GM18526 (cell line): ENCODE results near the gene TBC1D10A.

Experiments used
- POLR2A ChIP-seq: IDR thresholded peaks from 3 replicates; pipeline ENCODE4 v1.6.1; 2011; ENCODE audit not compliant: insufficient read length; ENCODE audit errors: extremely low read depth

TBC1D10A gene

DNA sequence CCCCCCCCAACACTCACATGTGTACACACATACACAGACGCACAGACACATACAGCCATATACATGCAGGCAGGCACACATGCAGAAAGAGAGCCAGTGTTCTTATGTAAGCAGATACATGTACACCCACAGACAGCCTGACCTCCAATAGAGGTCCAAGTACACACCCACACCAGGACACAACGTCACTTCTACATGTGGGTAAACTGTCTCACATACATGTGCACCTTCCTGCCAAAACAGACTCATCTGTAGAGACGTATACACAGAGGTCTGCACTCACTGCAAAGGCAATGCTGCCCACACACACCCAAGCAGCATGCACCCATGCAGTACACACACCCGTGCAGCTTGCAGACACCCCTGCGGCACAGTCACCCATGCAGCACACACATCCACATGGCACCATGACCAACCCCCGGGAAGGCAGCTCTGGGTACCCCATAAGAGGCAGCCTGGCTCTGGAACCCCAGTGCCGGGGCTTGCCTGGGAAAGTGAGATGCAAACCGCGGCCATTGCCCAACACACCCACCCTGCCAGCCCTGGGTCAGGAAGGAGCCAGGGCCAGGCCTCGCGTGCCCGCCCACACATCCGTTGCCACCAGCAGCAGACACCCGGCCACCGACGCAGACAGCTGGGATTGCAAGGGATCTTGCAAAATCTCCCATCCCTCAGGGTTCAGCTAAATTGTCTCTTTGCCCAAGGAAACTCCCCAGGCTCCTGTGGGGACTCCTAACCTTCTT is 47.5 kb downstream of the TBC1D10A start:
- no peak for TF ChIP-seq POLR2A

DNA sequence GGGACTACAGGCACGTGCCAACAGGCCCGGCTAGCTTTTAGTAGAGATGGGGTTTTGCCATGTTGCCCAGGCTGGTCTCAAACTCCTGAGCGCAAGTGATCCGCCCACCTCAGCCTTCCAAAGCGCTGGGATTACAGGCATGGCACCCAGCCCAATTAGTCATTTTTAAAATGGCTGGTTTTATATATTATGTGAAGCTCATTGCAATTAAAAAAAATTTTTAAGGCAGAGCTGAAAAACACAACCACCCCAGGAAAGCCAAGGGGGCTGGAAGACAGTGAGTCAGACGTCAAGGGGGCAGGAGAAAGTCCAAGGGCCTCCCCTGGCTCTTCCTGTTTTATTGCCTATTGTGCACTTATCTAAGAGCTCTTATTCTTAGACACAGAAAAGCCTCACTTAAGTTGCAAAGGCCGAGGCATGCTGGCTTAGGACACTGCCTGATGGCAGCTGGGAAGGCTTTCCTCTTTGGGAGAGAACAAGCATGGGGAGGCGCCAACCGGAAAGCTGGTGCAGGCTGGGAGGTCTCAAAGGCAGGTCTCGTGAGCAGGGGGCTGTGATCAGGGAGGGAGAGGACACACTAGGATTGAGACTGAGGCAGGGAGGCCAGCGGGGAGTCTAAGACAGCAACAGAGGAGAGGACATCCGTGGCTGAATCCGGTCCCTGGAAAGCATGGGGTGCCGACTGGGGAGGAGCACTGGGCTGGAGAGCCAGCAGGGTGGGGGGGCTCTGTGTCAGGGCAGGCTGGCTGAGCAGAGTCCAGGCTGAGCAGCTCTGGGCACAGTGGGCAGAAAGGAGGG is 49.0 kb downstream of the TBC1D10A start:
- TF ChIP-seq POLR2A: no peak

DNA sequence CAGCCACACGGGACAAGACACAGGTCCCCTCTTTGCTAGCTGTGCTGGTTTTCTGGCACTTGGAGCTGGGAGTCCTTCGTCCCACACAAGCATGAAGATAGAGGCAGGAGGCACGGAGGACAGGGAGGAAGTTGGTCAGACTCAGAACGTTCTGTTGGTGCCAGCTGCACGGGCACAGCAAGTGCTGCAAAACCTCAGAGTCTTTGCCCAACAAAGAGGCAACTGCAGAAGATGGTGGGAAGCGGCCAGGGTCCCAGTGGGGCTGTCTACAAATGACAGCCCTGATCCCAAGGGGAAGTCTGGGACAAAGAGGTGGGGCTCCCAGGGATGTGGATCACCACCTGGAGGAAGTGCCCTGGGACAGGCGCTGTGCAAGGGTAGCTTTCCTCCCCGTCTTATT is 50.7 kb downstream of the TBC1D10A start:
- TF ChIP-seq POLR2A: no peak

DNA sequence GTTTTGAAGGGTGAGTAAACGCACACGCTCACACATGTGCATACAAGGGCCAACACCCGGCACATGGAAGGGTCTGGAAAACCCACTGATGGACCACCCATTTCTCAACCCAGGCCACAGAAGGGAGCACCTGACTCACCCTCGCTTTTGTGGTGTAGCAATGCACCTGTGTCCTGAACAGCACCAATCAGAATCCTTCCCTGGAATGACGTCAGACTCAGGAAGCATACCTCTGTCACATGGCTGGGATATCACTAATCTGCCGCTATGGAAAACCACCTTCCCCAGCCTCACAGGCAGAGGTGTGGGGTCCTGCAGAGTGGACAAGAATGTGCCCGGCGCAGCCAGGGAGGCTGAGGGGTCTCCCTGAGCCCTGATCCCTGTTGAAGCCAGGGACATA is 51.1 kb downstream of the TBC1D10A start:
- TF ChIP-seq POLR2A: no peak

DNA sequence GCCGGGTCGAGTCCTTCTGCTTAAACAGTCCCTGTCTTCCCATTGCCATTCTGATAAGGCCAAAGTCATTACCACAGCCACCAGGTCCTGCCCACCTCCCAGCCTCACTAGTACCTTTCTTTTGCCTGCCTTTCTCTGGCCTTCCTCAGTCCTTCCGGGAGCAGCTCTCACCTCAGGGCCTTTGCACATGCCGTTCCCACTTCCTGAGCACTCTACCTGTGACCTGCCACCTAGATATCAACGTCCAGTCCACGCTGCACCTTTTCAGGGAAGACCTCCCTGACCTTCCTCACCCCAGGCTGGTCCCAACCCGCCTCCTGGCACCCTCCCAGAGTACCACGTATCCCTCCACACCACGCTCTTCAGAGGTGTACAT is 52.3 kb downstream of the TBC1D10A start:
- TF ChIP-seq POLR2A: no peak

DNA sequence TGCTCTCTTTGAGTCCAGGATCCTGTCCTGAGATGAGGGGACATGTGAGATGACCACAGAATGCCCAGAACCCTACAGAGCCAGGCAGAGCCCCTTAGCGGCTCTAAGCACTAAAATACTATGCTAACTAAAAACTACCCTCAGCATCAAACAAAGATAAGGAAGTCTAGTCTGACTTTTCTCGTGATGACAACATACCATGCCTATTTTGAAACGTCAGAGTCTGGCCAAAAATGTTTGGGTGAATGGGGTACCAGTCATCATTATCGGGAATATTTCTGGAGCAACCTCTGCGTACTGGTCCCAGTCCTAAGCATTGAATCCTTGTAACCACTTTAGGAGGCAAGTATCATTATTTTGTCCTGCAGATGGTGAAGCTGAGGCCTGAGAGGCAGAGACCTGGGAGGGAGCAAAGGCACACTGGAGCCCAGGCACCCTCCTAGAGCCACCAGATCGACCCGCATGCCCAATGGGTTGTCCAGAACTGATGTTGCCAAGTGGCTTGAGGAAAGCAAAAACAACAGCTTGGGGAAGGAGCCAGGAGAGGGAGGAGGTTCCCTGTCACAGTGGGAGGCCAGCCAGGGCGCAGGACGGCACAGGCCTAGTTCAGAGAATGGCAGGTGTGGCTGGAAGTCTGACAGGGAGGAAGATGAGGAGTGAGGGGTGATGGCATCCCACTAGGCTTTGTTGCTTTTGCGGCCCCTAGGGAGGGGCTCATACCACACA is 52.9 kb downstream of the TBC1D10A start:
- no peak for TF ChIP-seq POLR2A

DNA sequence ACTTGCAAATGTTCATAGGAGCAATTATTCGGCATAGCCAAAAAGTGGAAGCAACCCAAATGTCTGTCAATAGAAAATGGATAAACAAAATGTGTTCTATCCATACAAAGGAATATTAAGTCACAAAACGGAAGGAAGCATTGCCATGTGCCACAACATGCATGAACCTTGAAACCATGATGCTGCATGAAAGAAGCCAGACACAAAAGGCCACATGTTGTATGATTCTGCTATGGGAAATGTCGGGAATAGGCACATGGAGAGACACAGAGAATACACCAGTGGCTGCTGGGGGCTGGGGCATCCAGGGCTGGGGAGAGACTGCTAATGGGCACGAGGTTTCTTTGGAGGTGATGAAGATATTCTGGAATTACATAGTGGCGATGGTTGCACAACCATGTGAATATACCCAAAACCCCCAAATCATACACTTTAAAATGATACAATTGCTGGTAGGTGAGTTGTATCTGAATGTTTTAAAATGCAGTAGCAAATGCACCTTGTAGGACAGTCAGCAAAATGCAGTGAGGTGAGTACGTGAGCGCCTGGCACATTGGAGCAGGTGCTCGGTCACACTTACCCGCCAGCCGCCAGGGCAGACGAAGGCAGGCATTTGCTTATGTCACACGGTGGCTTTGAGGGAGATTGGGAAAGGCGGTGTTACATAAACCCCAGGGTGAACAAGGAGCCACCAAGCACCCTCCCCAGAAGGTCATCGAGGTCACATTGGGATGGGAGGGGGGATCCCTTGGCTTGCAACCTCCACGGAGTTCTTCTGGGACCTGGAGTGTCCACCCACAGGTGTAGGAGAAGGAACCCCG is 53.8 kb downstream of the TBC1D10A start:
- TF ChIP-seq POLR2A: no peak

DNA sequence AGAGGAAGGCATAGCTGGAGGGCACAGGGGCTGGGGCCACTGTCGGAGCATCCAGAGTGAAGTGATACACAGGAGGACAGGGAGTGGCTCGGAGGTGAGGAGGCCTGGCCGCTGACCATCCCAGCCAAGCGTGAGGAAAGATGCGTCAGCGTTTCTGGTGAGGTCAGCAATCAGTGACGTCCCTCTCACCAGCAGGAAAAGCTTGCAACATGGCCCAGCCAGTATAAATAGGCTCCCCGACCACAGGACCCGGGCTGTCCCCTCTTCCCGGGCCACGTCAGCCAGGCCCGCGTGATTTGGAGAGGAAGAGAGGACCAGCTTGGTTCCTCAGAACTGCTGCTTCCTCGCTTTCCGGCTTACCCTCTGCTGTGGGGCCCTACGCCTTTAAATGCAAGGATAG is 55.9 kb downstream of the TBC1D10A start:
- TF ChIP-seq POLR2A: no peak

DNA sequence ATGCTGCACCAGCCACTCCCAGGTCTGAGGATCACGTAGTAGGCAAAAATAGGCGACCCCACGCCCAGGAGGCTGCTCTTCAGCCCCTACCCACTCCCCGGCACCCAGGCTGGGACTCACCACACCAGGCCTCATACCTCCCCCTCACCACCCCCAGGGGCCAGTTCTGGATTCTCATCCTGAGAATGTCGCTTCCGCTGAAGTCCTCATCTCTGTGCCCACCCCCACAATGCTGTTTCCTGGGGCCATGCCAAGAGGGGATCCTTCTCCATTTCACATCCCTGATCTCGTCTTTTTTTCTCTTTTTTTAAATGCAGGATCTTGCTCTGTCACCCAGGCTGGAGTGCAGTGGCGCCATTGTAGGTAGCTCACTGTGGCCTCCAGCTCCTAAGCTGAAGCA is 58.4 kb downstream of the TBC1D10A start:
- TF ChIP-seq POLR2A: no peak

DNA sequence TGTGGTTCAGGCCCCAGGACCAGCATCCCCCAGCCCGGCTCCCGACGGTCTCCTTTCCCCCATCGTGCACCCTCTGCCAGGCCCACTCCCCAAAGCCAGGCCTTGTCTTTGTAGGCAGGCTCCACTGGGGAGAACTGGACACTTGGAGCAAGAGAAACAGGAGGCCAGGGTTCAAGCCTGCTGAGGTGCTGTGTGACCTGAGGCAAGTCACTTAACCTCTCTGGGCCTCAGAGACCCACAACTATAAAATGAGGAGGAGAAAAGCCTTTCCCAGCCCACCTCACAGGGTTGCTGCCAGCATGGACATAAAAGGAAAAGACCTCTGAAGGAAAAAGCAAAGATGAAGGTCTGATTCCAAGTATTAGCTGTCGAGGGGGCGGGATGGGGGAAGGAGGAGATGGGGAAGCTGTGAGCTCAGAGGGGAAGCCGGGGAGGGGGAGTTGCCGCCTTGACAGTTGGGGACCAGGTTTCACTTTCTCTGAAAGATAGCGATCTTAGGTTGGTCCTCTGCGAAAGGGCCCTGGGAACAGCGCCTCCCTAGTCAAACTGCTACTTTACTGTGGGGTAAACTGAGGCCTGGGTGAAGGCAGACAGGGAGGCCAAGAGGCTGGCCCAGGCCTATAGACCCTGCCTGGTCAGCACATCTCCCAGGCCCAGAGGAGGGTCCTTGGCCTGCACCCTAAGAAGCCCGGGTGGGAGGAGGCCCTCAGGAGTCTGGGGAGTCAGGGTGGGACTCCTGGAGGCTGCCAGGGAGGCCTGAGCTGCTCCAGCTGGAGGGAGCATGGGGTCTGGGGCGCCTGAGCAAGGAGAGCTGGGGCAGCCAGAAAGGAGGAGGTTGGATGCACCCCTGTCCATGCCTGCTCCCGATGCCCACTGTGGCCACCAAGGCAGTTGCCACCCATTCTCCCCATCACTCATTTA is 59.1 kb downstream of the TBC1D10A start:
- no peak for TF ChIP-seq POLR2A

DNA sequence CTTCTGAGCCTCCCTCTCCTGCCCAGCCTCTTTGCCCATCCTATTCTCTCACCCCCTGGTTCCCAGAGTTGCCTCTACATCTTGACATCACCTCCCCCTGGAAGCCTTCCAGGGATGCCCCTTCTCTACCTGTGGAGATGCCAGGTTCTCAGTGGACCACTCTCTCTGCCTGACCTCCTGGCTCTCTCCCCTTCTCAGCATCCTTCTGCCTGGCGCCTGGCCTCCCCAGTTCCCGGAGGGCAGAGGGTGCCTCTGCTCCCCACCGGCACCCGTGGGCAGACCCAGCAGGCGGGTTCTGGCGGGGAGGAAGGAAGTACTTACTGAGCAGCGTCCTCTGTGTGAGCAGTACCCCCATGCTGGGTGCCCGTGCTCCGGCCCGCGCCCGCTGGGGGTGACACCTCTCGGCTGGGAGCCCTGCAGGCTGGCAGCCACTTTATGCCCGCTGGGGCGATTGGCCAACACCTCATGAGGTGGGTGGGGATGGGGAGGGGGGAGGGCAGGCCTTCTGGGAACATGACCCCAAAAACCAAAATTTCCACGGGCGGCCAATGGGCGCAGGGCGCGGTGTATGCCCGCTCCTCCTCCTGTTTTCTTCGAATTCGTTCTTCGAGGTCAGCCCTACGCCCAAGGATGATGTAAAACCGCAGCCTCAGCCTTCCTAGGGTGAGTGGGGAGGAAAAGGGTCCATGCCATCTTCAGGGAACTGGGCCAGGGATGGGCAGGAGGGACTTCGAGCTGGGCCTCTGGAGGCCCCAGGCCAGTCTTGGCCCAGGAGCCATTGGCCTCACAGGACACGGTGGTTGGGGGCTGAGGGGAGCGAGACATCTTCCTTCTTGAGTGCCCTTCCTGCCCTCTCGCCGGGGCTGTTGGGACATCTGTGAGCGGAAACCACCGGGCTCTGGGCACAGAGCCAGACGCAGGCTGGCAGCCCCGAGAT is 60.0 kb downstream of the TBC1D10A start, which contains the start of gene OSM:
TSS of gene OSM (minus strand) at position 407 of the 937 bp plus-strand sequence. CDS start at position 355, 52 bp downstream.
- TF ChIP-seq POLR2A: peak; percentile 55

DNA sequence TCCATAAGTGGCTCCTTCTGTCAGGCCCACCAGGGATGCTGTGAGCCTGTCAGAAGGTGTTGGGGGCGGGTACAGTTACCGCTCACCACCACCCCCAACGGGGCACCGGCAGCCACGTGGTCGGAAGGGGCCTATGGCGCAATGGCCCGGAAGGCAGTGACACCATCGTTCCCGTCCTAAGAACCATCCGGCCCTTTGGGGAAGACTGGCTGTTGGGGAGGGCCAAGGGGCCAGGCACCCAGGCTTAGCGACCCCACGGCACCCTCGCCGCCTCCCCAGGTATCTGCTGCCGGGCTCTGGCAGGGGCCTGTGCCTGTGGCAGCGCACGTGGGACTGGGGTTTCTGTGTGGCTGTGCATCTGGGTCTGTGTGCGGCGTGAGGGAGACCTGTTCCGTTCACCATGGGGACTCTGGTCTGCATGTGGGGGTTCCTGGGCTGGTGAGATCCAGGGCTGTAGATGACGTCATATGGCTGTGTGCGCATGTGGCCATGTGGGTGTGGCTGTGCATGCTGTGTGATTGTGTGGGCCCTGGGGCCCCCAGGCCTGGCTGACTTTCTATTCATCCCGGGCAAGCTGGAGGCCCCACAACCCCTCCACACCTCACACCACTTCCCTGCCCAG is 60.8 kb downstream of the TBC1D10A start:
- TF ChIP-seq POLR2A: peak; percentile 70
